ENCODE measurements around the gene SDR42E2. TPM values are rescaled to one million over a fixed set of nuclear protein-coding genes. Genes with fewer than 3 reads are reported as not detected.

SDR42E2 gene
- total and polyA plus RNA-seq, 3 experiments from 2014 or later: 0.11 to 0.92 TPM; not detected in 1

GRCh38 chr16:22217890-22218730 lies 55.8 kb downstream of the SDR42E2 start:
- Histone ChIP-seq H3K9me3 (ENCODE audit: low read length) (no peaks in the 10 kb centered on the region), H3K36me3 (ENCODE audit: insufficient read depth, low read length) (no peaks in the 10 kb centered on the region), H3K4me3 (ENCODE audit: low read length) (no peak overlapping the region), H3K4me1 (ENCODE audit: insufficient read depth, low read length) (no peaks in the 10 kb centered on the region), H3K27ac (ENCODE audit: low read depth, low read length) (no peak overlapping the region), H3K27me3 (ENCODE audit: insufficient read depth, low read length, poor library complexity, severe bottlenecking) (no peaks in the 10 kb centered on the region)
- Mint-ChIP-seq H3K4me1 (peaks cover 3 to 12% (median 5%) of the 10 kb centered on the region in 3 donors), H3K36me3 (peaks cover 0 to 20% (median 2%) of the 10 kb centered on the region in 3 donors), H3K4me3 (no peak overlapping the region), H3K9me3 (no peaks in the 10 kb centered on the region), H3K27ac (no peak overlapping the region), H3K27me3 (no peaks in the 10 kb centered on the region)
- ChIA-PET POLR2A (no interaction called here), CTCF (interaction anchor here (1.5 kb wide), 1 partner anchor 12 kb away, joined by 4 read pairs; the partner anchor contains the start of gene EEF2K)
- DNase-seq: no peak

- H3K4me1 ChIP-seq (ENCODE audit: insufficient read depth, low read length): no peaks in the 10 kb centered on the region
- ChIA-PET CTCF (interaction anchor here (1.2 kb wide), 1 partner anchor 23 kb away, joined by 4 read pairs; no protein-coding TSS in a partner anchor), POLR2A (interaction anchor here (0.6 kb wide), 1 partner anchor 22 kb away, joined by 4 read pairs; no protein-coding TSS in a partner anchor)
- no peak overlapping the region for H3K27ac ChIP-seq (ENCODE audit: low read depth, low read length)
- Mint-ChIP-seq H3K4me1 (peaks cover 2 to 7% (median 5%) of the 10 kb centered on the region in 3 donors), H3K9me3 (no peaks in the 10 kb centered on the region), H3K4me3 (no peak overlapping the region), H3K27me3 (no peaks in the 10 kb centered on the region), H3K27ac (peak overlapping the region in 2 of 8 donors; percentile 17 to 80), H3K36me3 (peaks cover 0 to 9% (median 2%) of the 10 kb centered on the region in 3 donors)
- H3K27me3 ChIP-seq (ENCODE audit: insufficient read depth, low read length, poor library complexity, severe bottlenecking): no peaks in the 10 kb centered on the region
- no peaks in the 10 kb centered on the region for H3K9me3 ChIP-seq (ENCODE audit: low read length)
- DNase-seq: no peak
- no peaks in the 10 kb centered on the region for H3K36me3 ChIP-seq (ENCODE audit: insufficient read depth, low read length)
- H3K4me3 ChIP-seq (ENCODE audit: low read length): no peak overlapping the region
Measured at GRCh38 chr16:22219389-22220068, 57.2 kb downstream of the SDR42E2 start.

GRCh38 chr16:22220069-22220440 lies 57.7 kb downstream of the SDR42E2 start:
- DNase-seq: no peak
- Histone ChIP-seq H3K4me1 (ENCODE audit: insufficient read depth, low read length) (no peaks in the 10 kb centered on the region), H3K27ac (ENCODE audit: low read depth, low read length) (no peak overlapping the region), H3K4me3 (ENCODE audit: low read length) (no peak overlapping the region), H3K9me3 (ENCODE audit: low read length) (no peaks in the 10 kb centered on the region), H3K27me3 (ENCODE audit: insufficient read depth, low read length, poor library complexity, severe bottlenecking) (no peaks in the 10 kb centered on the region), H3K36me3 (ENCODE audit: insufficient read depth, low read length) (no peaks in the 10 kb centered on the region)
- no peaks in the 10 kb centered on the region for H3K9me3 Mint-ChIP-seq
- peak overlapping the region in 2 of 8 donors; percentile 17 to 80 for H3K27ac Mint-ChIP-seq
- H3K36me3 Mint-ChIP-seq: peaks cover 0 to 8% (median 4%) of the 10 kb centered on the region in 3 donors
- no peaks in the 10 kb centered on the region for H3K27me3 Mint-ChIP-seq
- CTCF ChIA-PET: interaction anchor here (1.2 kb wide), 1 partner anchor 24 kb away, joined by 4 read pairs; no protein-coding TSS in a partner anchor
- no peak overlapping the region for H3K4me3 Mint-ChIP-seq
- H3K4me1 Mint-ChIP-seq: peaks cover 2 to 7% (median 5%) of the 10 kb centered on the region in 3 donors
- POLR2A ChIA-PET: interaction anchor here (0.6 kb wide), 1 partner anchor 21 kb away, joined by 4 read pairs; no protein-coding TSS in a partner anchor

GRCh38 chr16:22220714-22221113 lies 58.4 kb downstream of the SDR42E2 start:
- H3K27ac ChIP-seq (ENCODE audit: low read depth, low read length): no peak overlapping the region
- Mint-ChIP-seq H3K27ac (peak overlapping the region in 1 of 8 donors; percentile 80), H3K4me3 (no peak overlapping the region), H3K36me3 (peaks cover 0 to 7% (median 4%) of the 10 kb centered on the region in 3 donors), H3K27me3 (no peaks in the 10 kb centered on the region), H3K4me1 (peaks cover 2 to 7% (median 5%) of the 10 kb centered on the region in 3 donors), H3K9me3 (no peaks in the 10 kb centered on the region)
- no peak for DNase-seq
- ChIA-PET CTCF (no interaction called here), POLR2A (no interaction called here)
- H3K27me3 ChIP-seq (ENCODE audit: insufficient read depth, low read length, poor library complexity, severe bottlenecking): no peaks in the 10 kb centered on the region
- H3K9me3 ChIP-seq (ENCODE audit: low read length): no peaks in the 10 kb centered on the region
- no peaks in the 10 kb centered on the region for H3K4me1 ChIP-seq (ENCODE audit: insufficient read depth, low read length)
- H3K4me3 ChIP-seq (ENCODE audit: low read length): no peak overlapping the region
- no peaks in the 10 kb centered on the region for H3K36me3 ChIP-seq (ENCODE audit: insufficient read depth, low read length)

- peaks cover 0 to 3% (median 2%) of the 10 kb centered on the region in 3 donors for H3K4me1 Mint-ChIP-seq
- no peak overlapping the region for H3K27ac Mint-ChIP-seq
- no peaks in the 10 kb centered on the region for H3K27me3 ChIP-seq (ENCODE audit: insufficient read depth, low read length, poor library complexity, severe bottlenecking)
- CTCF ChIA-PET: no interaction called here
- no peaks in the 10 kb centered on the region for H3K9me3 Mint-ChIP-seq
- no peak overlapping the region for H3K27ac ChIP-seq (ENCODE audit: low read depth, low read length)
- no peak overlapping the region for H3K4me3 ChIP-seq (ENCODE audit: low read length)
- no peaks in the 10 kb centered on the region for H3K9me3 ChIP-seq (ENCODE audit: low read length)
- POLR2A ChIA-PET: no interaction called here
- H3K4me1 ChIP-seq (ENCODE audit: insufficient read depth, low read length): no peaks in the 10 kb centered on the region
- no peak for DNase-seq
- no peaks in the 10 kb centered on the region for H3K36me3 ChIP-seq (ENCODE audit: insufficient read depth, low read length)
- no peak overlapping the region for H3K4me3 Mint-ChIP-seq
- H3K36me3 Mint-ChIP-seq: peaks cover 0 to 9% (median 4%) of the 10 kb centered on the region in 3 donors
- no peaks in the 10 kb centered on the region for H3K27me3 Mint-ChIP-seq
Measured at GRCh38 chr16:22222006-22222405, 59.7 kb downstream of the SDR42E2 start.

GRCh38 chr16:22222998-22223397 lies 60.7 kb downstream of the SDR42E2 start:
- no peak overlapping the region for H3K27ac ChIP-seq (ENCODE audit: low read depth, low read length)
- peak overlapping the region in 4 of 8 donors; percentile 12 to 69 (median 48) for H3K27ac Mint-ChIP-seq
- H3K4me3 ChIP-seq (ENCODE audit: low read length): no peak overlapping the region
- H3K36me3 ChIP-seq (ENCODE audit: insufficient read depth, low read length): no peaks in the 10 kb centered on the region
- no peaks in the 10 kb centered on the region for H3K9me3 Mint-ChIP-seq
- ChIA-PET POLR2A (no interaction called here), CTCF (no interaction called here)
- H3K36me3 Mint-ChIP-seq: peaks cover 0 to 11% (median 2%) of the 10 kb centered on the region in 3 donors
- no peaks in the 10 kb centered on the region for H3K27me3 Mint-ChIP-seq
- no peaks in the 10 kb centered on the region for H3K4me1 ChIP-seq (ENCODE audit: insufficient read depth, low read length)
- peaks cover 0 to 3% (median 2%) of the 10 kb centered on the region in 3 donors for H3K4me1 Mint-ChIP-seq
- H3K27me3 ChIP-seq (ENCODE audit: insufficient read depth, low read length, poor library complexity, severe bottlenecking): no peaks in the 10 kb centered on the region
- H3K4me3 Mint-ChIP-seq: no peak overlapping the region
- no peaks in the 10 kb centered on the region for H3K9me3 ChIP-seq (ENCODE audit: low read length)
- no peak for DNase-seq

- Histone ChIP-seq H3K4me3 (ENCODE audit: low read length) (no peak overlapping the region), H3K9me3 (ENCODE audit: low read length) (no peaks in the 10 kb centered on the region), H3K36me3 (ENCODE audit: insufficient read depth, low read length) (no peaks in the 10 kb centered on the region), H3K27me3 (ENCODE audit: insufficient read depth, low read length, poor library complexity, severe bottlenecking) (no peaks in the 10 kb centered on the region), H3K27ac (ENCODE audit: low read depth, low read length) (no peak overlapping the region), H3K4me1 (ENCODE audit: insufficient read depth, low read length) (no peaks in the 10 kb centered on the region)
- POLR2A ChIA-PET: interaction anchor here (0.8 kb wide), 1 partner anchor 22 kb away, joined by 4 read pairs; no protein-coding TSS in a partner anchor
- no peak overlapping the region for H3K4me3 Mint-ChIP-seq
- H3K9me3 Mint-ChIP-seq: no peaks in the 10 kb centered on the region
- CTCF ChIA-PET: interaction anchor here (0.9 kb wide), 1 partner anchor 40 kb away, joined by 4 read pairs; no protein-coding TSS in a partner anchor
- H3K36me3 Mint-ChIP-seq: peaks cover 0 to 22% (median 6%) of the 10 kb centered on the region in 3 donors
- peaks cover 0 to 3% (median 2%) of the 10 kb centered on the region in 3 donors for H3K4me1 Mint-ChIP-seq
- H3K27me3 Mint-ChIP-seq: no peaks in the 10 kb centered on the region
- peak overlapping the region in 1 of 8 donors; percentile 13 for H3K27ac Mint-ChIP-seq
- DNase-seq: no peak
Measured at GRCh38 chr16:22225060-22225459, 62.8 kb downstream of the SDR42E2 start.

- no peaks in the 10 kb centered on the region for H3K36me3 ChIP-seq (ENCODE audit: insufficient read depth, low read length)
- no peak overlapping the region for H3K27ac ChIP-seq (ENCODE audit: low read depth, low read length)
- H3K4me3 ChIP-seq (ENCODE audit: low read length): no peak overlapping the region
- H3K27ac Mint-ChIP-seq: no peak overlapping the region
- no peaks in the 10 kb centered on the region for H3K4me1 Mint-ChIP-seq
- DNase-seq: no peak
- H3K4me1 ChIP-seq (ENCODE audit: insufficient read depth, low read length): no peaks in the 10 kb centered on the region
- H3K4me3 Mint-ChIP-seq: no peak overlapping the region
- H3K27me3 ChIP-seq (ENCODE audit: insufficient read depth, low read length, poor library complexity, severe bottlenecking): no peaks in the 10 kb centered on the region
- H3K27me3 Mint-ChIP-seq: no peaks in the 10 kb centered on the region
- H3K36me3 Mint-ChIP-seq: peaks cover 5 to 39% (median 13%) of the 10 kb centered on the region in 3 donors
- ChIA-PET POLR2A (no interaction called here), CTCF (no interaction called here)
- no peaks in the 10 kb centered on the region for H3K9me3 Mint-ChIP-seq
- H3K9me3 ChIP-seq (ENCODE audit: low read length): no peaks in the 10 kb centered on the region
Measured at GRCh38 chr16:22229889-22230288, 67.6 kb downstream of the SDR42E2 start.
